ENCODE measurements around the gene FER.

DNA sequence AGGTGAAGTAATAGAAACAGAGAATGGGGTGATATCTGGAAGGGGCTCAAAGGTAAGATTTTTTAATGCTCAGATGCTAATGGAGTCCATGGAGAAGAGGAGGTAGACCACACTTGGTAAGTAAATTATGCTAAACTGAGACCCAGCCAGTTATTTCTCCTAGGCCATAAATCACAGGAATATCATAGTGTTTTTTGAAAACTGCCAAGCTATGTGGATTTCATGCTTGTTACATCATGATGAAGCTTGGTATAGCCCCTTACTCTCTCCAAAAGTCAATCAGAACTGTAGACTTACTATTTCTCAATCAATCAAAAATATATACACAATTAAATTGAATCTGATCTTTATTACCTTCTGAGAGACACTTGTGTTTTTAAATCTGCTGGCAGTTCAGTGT is 409.2 kb downstream of the FER start:
- no peak for TF ChIP-seq ZNF184 (tag by site-specific recombination; IDR thresholded peaks at IDR 0.05)
- no peak for TF ChIP-seq ZNF274 (IDR thresholded peaks at IDR 0.05; ENCODE audit: low read length)
- no peak for TF ChIP-seq ZNF274 (tag by site-specific recombination; IDR thresholded peaks at IDR 0.05; ENCODE audit: borderline replicate concordance)
- TF ChIP-seq, protein P1, sequence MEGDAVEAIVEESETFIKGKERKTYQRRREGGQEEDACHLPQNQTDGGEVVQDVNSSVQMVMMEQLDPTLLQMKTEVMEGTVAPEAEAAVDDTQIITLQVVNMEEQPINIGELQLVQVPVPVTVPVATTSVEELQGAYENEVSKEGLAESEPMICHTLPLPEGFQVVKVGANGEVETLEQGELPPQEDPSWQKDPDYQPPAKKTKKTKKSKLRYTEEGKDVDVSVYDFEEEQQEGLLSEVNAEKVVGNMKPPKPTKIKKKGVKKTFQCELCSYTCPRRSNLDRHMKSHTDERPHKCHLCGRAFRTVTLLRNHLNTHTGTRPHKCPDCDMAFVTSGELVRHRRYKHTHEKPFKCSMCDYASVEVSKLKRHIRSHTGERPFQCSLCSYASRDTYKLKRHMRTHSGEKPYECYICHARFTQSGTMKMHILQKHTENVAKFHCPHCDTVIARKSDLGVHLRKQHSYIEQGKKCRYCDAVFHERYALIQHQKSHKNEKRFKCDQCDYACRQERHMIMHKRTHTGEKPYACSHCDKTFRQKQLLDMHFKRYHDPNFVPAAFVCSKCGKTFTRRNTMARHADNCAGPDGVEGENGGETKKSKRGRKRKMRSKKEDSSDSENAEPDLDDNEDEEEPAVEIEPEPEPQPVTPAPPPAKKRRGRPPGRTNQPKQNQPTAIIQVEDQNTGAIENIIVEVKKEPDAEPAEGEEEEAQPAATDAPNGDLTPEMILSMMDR (tag by site-specific recombination; IDR thresholded peaks at IDR 0.05): no peak
